AG04449 (cell line): ENCODE results near the gene LAPTM5.

Source experiments
- CTCF ChIA-PET: fragments of 350-600 bp; formaldehyde crosslinking; extraction: SDS; loops from one replicate; lab custom pipeline; 2021; ENCODE audit warnings: antibody characterized with exemption; lab: Yijun Ruan, JAX
- POLR2A ChIA-PET: fragments of 400-600, 350-600 bp; formaldehyde crosslinking; extraction: SDS; loops from one replicate; lab custom pipeline; 2020; ENCODE audit warnings: antibody characterized with exemption, inconsistent platforms; lab: Yijun Ruan, JAX
- DNase-seq: peaks from one replicate; pipeline ENCODE4 v3.0.0-alpha.2; 2010; ENCODE audit warnings: low read depth, low spot score
- H3K4me3 ChIP-seq: 2 replicates; pipeline ENCODE4 v1.5.1; 2011; ENCODE audit warnings: low read depth, mild to moderate bottlenecking, control low read depth, low read length
- TF ChIP-seq, protein P1 (sequence below): IDR thresholded peaks from one replicate; pipeline ENCODE4 v1.5.1; 2011; ENCODE audit warnings: mild to moderate bottlenecking, moderate library complexity, low read length, control low read depth, inconsistent platforms; ENCODE audit not compliant: insufficient read depth; ENCODE audit errors: missing control alignments

Gene LAPTM5

DNA sequence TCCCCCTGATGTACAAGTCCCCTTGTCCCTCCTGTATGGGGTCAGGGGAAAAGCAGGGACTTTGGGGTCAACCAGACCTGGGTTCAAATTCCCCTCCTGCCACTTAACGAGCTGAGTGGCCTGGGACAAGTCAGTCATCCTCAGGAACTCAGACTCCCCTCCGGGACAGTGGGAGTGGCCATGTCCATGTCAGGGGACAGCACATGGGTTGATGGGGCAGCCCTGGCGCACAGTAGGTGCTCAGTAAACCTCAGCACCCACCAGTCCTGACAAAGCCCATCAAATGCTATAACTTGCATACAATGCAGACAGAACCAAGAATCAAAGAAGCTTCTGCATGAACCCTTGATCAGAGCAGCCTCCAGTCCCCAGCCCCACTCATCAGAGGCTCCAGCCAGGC is 64.2 kb downstream of the LAPTM5 start:
- CTCF ChIA-PET: interaction anchor here (1.2 to 3.1 kb wide), 2 partner anchors 14 to 313 kb away, joined by 3 to 8 read pairs; no protein-coding TSS in a partner anchor
- POLR2A ChIA-PET: no interaction called here
- no peak overlapping the region for H3K4me3 ChIP-seq
- DNase-seq: no peak
- TF ChIP-seq, protein P1, sequence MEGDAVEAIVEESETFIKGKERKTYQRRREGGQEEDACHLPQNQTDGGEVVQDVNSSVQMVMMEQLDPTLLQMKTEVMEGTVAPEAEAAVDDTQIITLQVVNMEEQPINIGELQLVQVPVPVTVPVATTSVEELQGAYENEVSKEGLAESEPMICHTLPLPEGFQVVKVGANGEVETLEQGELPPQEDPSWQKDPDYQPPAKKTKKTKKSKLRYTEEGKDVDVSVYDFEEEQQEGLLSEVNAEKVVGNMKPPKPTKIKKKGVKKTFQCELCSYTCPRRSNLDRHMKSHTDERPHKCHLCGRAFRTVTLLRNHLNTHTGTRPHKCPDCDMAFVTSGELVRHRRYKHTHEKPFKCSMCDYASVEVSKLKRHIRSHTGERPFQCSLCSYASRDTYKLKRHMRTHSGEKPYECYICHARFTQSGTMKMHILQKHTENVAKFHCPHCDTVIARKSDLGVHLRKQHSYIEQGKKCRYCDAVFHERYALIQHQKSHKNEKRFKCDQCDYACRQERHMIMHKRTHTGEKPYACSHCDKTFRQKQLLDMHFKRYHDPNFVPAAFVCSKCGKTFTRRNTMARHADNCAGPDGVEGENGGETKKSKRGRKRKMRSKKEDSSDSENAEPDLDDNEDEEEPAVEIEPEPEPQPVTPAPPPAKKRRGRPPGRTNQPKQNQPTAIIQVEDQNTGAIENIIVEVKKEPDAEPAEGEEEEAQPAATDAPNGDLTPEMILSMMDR: no peak

DNA sequence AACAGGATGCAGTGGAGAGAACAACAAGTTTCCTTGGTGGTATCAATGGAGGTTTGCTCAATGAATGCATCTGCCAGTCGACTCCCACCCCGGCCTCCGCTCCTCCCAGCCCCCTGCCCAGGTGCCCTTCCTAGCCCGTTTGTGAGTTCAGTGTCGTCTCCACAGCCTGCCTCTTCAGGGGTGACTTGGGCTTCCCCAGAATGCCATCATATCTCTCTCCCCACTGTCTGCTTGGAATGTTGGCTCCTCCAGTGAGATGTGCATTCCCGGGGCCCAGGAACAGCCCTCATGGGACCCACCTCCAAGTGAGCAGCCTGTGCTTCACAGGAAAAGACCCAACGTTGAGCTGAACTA is 64.6 kb downstream of the LAPTM5 start:
- TF ChIP-seq, protein P1: no peak
- H3K4me3 ChIP-seq: no peak overlapping the region
- CTCF ChIA-PET: interaction anchor here (1.2 to 3.1 kb wide), 2 partner anchors 15 to 313 kb away, joined by 3 to 8 read pairs; no protein-coding TSS in a partner anchor
- POLR2A ChIA-PET: no interaction called here
- no peak for DNase-seq

DNA sequence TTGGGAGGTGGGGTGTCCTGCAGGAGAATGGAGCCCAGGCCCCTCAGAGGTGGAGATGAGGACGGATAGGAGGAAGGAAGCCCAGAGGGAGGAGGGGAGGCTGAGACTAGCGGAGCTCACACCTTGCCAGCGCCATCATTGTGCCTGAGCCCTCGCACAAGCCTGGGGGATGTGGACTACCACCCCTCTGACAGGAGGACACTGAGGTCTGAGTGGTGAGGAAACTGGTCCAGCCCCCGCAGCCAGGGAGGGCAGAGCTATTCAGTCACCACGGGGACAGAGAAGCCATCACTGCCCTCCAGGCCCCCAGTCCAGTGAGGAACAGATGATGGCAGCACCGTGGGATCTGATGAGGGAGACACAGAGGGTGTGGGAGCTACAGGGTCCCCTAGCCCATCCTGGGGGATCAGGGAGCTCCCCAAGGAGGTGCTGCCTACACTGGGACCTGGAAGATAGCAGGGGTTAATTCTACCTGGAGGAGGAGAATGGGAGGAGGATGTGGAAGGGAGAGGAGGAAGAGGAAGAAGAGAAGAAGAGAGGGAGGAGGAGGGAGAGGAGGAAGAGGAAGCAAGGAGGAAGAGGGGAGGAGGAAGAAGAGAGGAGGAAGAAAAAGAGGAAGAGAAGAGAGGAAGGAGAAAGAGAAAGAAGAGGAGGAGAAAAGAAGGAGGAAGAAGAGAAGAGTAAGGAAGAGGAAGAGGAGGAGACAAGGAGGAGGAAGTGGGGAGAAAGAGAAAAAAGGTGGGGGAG is 65.2 kb downstream of the LAPTM5 start:
- ChIA-PET CTCF (interaction anchor here (1.2 to 3.1 kb wide), 2 partner anchors 15 to 312 kb away, joined by 3 to 8 read pairs; no protein-coding TSS in a partner anchor), POLR2A (no interaction called here)
- no peak for DNase-seq
- TF ChIP-seq, protein P1: no peak
- H3K4me3 ChIP-seq: no peak overlapping the region

DNA sequence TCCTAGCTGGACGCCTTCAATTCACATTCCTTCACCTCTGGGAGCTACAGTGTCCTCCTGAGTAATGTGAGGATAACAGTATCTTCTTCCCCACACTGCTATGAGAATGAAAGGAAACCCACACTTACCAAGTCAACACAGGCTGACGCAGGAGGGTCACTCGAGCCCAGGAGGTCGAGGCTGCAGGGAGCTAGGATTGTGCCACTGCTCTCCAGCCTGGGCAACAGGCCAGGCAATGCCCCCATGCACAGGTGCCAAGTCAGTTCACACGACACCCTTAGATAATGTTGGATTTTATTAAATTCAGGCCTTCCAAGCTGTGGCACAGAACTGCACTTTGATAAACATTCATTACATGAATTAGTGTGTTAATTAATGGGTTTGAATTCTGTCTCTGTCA is 66.1 kb downstream of the LAPTM5 start:
- CTCF ChIA-PET: interaction anchor here (3.1 kb wide), 1 partner anchor 16 kb away, joined by 8 read pairs; no protein-coding TSS in a partner anchor
- no peak for DNase-seq
- POLR2A ChIA-PET: no interaction called here
- TF ChIP-seq, protein P1: no peak
- H3K4me3 ChIP-seq: no peak overlapping the region

DNA sequence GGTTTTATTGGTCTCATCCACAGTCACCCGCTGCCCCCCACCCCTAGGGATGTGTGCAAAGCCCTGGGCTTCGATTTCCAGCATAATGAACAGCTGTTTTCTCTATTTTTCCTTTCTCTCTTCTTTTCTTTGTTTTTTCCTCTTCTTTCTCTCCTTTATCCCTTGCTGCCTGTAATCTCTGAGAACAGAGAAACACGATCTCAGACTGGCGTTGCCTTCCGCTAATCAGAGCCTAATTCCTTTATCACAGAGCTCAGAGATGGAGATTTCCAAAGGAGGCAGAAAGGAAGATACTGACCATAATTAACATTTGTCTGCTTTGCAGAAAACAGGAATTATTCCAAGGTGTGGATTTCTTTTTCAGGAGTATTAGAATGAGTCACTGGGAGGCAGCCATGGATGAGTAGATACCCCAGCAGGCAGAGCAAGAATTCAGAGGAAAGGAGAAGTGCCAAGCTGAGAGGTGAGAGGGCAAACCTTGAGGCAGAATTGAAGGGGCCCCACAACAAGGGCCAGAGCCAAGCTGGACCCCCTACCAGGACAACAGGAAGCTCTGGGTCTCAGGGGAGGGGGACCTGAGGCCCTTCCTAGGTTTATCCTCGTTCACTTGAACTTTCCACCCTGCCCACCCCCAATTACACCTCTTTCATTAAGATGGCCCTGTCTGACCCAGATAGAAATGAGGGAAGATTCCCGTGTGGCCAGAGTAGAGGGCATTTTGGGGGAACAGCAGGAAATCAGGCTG is 67.5 kb downstream of the LAPTM5 start:
- POLR2A ChIA-PET: no interaction called here
- TF ChIP-seq, protein P1: no peak
- DNase-seq: no peak
- CTCF ChIA-PET: interaction anchor here (0.7 to 1.0 kb wide), 2 partner anchors 18 to 312 kb away, joined by 3 to 7 read pairs; no protein-coding TSS in a partner anchor
- no peak overlapping the region for H3K4me3 ChIP-seq
